NCI-H128 (cell line): Measurements from ENCODE around the gene NEU2.

Source experiments
- DNase-seq: peaks from one replicate; lab custom pipeline; 2025; ENCODE audit not compliant: unreplicated experiment; lab: John Stamatoyannopoulos, UW

NEU2 gene

GRCh38 chr2:233075141-233075965 is 42.9 kb downstream of the NEU2 start:
- DNase-seq = no peak

- DNase-seq = no peak
Observed at GRCh38 chr2:233075966-233076339, 43.5 kb downstream of the NEU2 start.

- no peak for DNase-seq
Observed at GRCh38 chr2:233076749-233077148, 44.3 kb downstream of the NEU2 start.

- no peak for DNase-seq
Observed at GRCh38 chr2:233079473-233079877, 47.0 kb downstream of the NEU2 start.

- no peak for DNase-seq
Observed at GRCh38 chr2:233079953-233080835, 47.7 kb downstream of the NEU2 start.

GRCh38 chr2:233080836-233081229 is 48.4 kb downstream of the NEU2 start:
- DNase-seq = no peak

GRCh38 chr2:233081232-233081730 is 48.8 kb downstream of the NEU2 start:
- no peak for DNase-seq

- DNase-seq = no peak
Observed at GRCh38 chr2:233081731-233082221, 49.3 kb downstream of the NEU2 start.

GRCh38 chr2:233082222-233082930 is 49.9 kb downstream of the NEU2 start:
- DNase-seq = no peak

GRCh38 chr2:233082931-233083755 is 50.7 kb downstream of the NEU2 start:
- DNase-seq = no peak

GRCh38 chr2:233083782-233084181 is 51.3 kb downstream of the NEU2 start:
- DNase-seq = no peak

GRCh38 chr2:233084488-233084887 is 52.0 kb downstream of the NEU2 start:
- no peak for DNase-seq
